EH (cell line): Measurements from ENCODE around the gene UGT1A3.
A peak's percentile ranks its signal among the peaks of the same experiment; 100 is the strongest.

ENCODE experiments used
- DNase-seq: peaks from one replicate; pipeline ENCODE4 v3.0.0-alpha.2; 2015; ENCODE audit warnings: low read depth

UGT1A3 gene

GRCh38 chr2:233758141-233758540, 29.3 kb downstream of the UGT1A3 start:
- no peak for DNase-seq

- peak; percentile 6 for DNase-seq
These were observed 30.0 kb downstream of the UGT1A3 start for GRCh38 chr2:233758849-233759248.

- no peak for DNase-seq
These were observed 31.2 kb downstream of the UGT1A3 start, which contains the start of gene UGT1A1 for GRCh38 chr2:233760043-233760442. Gene UGT1A1, plus strand, starts transcription at chr2:233760270. Its CDS starts 18 bp downstream, at chr2:233760288.

GRCh38 chr2:233761040-233761769, 32.4 kb downstream of the UGT1A3 start:
- DNase-seq = no peak

GRCh38 chr2:233764264-233764663, 35.4 kb downstream of the UGT1A3 start:
- DNase-seq = peak; percentile 76

- DNase-seq = peak; percentile 18
These were observed 35.9 kb downstream of the UGT1A3 start for GRCh38 chr2:233764761-233765160.

GRCh38 chr2:233766416-233766815, 37.6 kb downstream of the UGT1A3 start:
- DNase-seq = no peak

- no peak for DNase-seq
These were observed 39.2 kb downstream of the UGT1A3 start for GRCh38 chr2:233768076-233768475.

GRCh38 chr2:233769260-233769659, 40.4 kb downstream of the UGT1A3 start:
- DNase-seq = no peak

GRCh38 chr2:233772153-233772552, 43.3 kb downstream of the UGT1A3 start:
- DNase-seq = no peak

- DNase-seq = peak; percentile 4
These were observed 43.7 kb downstream of the UGT1A3 start for GRCh38 chr2:233772583-233772982.

- DNase-seq = no peak
These were observed 45.0 kb downstream of the UGT1A3 start for GRCh38 chr2:233773854-233774253.

- DNase-seq = no peak
These were observed 46.6 kb downstream of the UGT1A3 start for GRCh38 chr2:233775414-233775813.

- DNase-seq = no peak
These were observed 49.2 kb downstream of the UGT1A3 start, which contains the start of gene MROH2A for GRCh38 chr2:233778030-233778429. Gene MROH2A, plus strand, starts transcription at chr2:233778330. Its CDS starts 1,029 bp downstream, at chr2:233779359.

GRCh38 chr2:233779722-233780121, 50.9 kb downstream of the UGT1A3 start:
- DNase-seq = no peak

- DNase-seq = peak; percentile 5
These were observed 51.9 kb downstream of the UGT1A3 start for GRCh38 chr2:233780771-233781170.

GRCh38 chr2:233789554-233789953, 60.7 kb downstream of the UGT1A3 start:
- no peak for DNase-seq

GRCh38 chr2:233791151-233791882, 62.5 kb downstream of the UGT1A3 start:
- DNase-seq = no peak

GRCh38 chr2:233791883-233792329, 63.1 kb downstream of the UGT1A3 start:
- DNase-seq = no peak

- DNase-seq = no peak
These were observed 63.9 kb downstream of the UGT1A3 start for GRCh38 chr2:233792720-233793119.

- no peak for DNase-seq
These were observed 64.8 kb downstream of the UGT1A3 start for GRCh38 chr2:233793465-233794127.

- no peak for DNase-seq
These were observed 65.4 kb downstream of the UGT1A3 start for GRCh38 chr2:233794128-233794658.
